ENCODE results near the gene TPRG1L. TPM values are rescaled to one million over a fixed set of nuclear protein-coding genes. Genes with fewer than 3 reads are reported as not detected.
"Not testable (repeated sequence)": the region's sequence is repeated elsewhere in the genome, so short reads cannot be mapped to it uniquely, and the experiment has no call there.

Gene TPRG1L
- 11.0 TPM for total RNA-seq
- 10 to 100 TPM; 27.1 to 32.4 (median 30.1) TPM for polyA plus RNA-seq (ENCODE audit: insufficient read depth in 1 of 8, insufficient read length in 8 of 8, low replicate concordance in 1 of 8)
- long read RNA-seq, donor 1, transcript TPRG1L-202 (5 exons, 2,414 nt): major isoform, 7 of 7 reads
- long read RNA-seq, donor 1, partial matches to known transcripts: 0 of 7 reads
- long read RNA-seq, donor 1, other reads (novel, unspliced or antisense): 0 of 7 reads
- long read RNA-seq, donor 2, partial matches to known transcripts: 0 of 1 reads
- long read RNA-seq, donor 2, other reads (novel, unspliced or antisense): 0 of 1 reads
- long read RNA-seq, donor 3, transcript TPRG1L-202 (5 exons, 2,414 nt): major isoform, 20 of 20 reads
- long read RNA-seq, donor 3, partial matches to known transcripts: 0 of 20 reads
- long read RNA-seq, donor 3, other reads (novel, unspliced or antisense): 0 of 20 reads
- long read RNA-seq, donor 4, transcript TPRG1L-202 (5 exons, 2,414 nt): major isoform, 15 of 15 reads
- long read RNA-seq, donor 4, partial matches to known transcripts: 0 of 15 reads
- long read RNA-seq, donor 4, other reads (novel, unspliced or antisense): 0 of 15 reads
- long read RNA-seq, donor 5, transcript TPRG1L-202 (5 exons, 2,414 nt): major isoform, 38 of 82 reads
- long read RNA-seq, donor 5, partial matches to known transcripts: 44 of 82 reads
- long read RNA-seq, donor 5, other reads (novel, unspliced or antisense): 0 of 82 reads
- long read RNA-seq, donor 6, transcript TPRG1L-202 (5 exons, 2,414 nt): major isoform, 32 of 32 reads
- long read RNA-seq, donor 6, partial matches to known transcripts: 0 of 32 reads
- long read RNA-seq, donor 6, other reads (novel, unspliced or antisense): 0 of 32 reads
- long read RNA-seq, donor 7, transcript TPRG1L-202 (5 exons, 2,414 nt): major isoform, 8 of 39 reads
- long read RNA-seq, donor 7, partial matches to known transcripts: 31 of 39 reads
- long read RNA-seq, donor 7, other reads (novel, unspliced or antisense): 0 of 39 reads
- long read RNA-seq, donor 8, transcript TPRG1L-202 (5 exons, 2,414 nt): major isoform, 5 of 5 reads
- long read RNA-seq, donor 8, partial matches to known transcripts: 0 of 5 reads
- long read RNA-seq, donor 8, other reads (novel, unspliced or antisense): 0 of 5 reads
- long read RNA-seq, donor 9, transcript TPRG1L-202 (5 exons, 2,414 nt): major isoform, 5 of 13 reads
- long read RNA-seq, donor 9, partial matches to known transcripts: 8 of 13 reads
- long read RNA-seq, donor 9, other reads (novel, unspliced or antisense): 0 of 13 reads
- long read RNA-seq, donor 10, transcript TPRG1L-202 (5 exons, 2,414 nt): major isoform, 18 of 18 reads
- long read RNA-seq, donor 10, partial matches to known transcripts: 0 of 18 reads
- long read RNA-seq, donor 10, other reads (novel, unspliced or antisense): 0 of 18 reads
- long read RNA-seq, donor 11, transcript TPRG1L-202 (5 exons, 2,414 nt): major isoform, 11 of 11 reads
- long read RNA-seq, donor 11, partial matches to known transcripts: 0 of 11 reads
- long read RNA-seq, donor 11, other reads (novel, unspliced or antisense): 0 of 11 reads

DNA sequence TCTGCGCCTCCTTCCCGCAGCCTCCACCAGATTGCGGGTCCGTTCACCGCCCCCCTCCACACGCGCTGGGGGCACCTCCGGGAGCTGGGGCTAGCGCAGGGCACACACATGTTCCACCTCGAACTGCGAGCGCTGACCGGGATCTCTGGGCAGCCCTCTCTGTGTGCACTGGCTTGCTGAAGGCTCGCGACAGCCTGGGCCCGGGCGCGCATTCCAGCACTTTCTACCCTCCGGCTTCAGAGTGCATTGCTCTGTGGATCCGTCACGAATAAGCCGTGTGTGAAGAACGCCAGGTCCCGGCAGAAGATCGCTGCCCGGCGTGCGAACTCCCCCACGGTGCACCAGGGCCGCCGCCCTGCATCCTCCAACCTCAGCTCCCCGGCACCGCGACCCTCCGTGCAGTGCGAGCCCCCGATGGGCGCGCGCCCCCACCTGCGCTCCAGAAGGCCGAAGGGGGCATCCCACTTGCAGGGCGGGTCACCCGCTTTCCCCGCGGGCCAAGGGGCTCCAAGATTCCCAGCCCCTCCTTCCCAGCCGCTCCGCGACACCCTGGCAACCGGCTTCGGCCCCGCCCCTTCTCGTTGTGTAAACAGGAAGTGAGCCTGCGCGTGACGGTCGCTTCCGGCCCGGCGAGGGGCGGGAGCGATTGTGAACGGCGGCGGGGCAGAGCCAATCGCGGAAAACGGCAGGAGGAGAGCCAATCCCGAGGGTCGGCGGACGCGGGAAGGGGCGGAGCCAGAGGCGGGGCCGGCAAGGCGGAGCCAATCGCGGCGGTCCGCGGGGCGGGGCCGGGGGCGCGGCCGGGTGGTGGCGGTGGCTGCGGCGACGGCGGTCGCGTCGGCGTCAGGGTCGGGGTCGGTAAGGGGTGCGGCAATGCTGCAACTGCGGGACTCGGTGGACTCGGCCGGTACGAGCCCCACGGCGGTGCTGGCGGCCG, at the start of gene TPRG1L:
Gene TPRG1L (plus strand): TSS at position 816 of the 937 bp plus-strand sequence. CDS start 58 bp downstream, at position 874.
- peak; percentile 99 for DNase-seq
- peak within 1 kb of the TSS; percentile 93 for H3K4me3 ChIP-seq (ENCODE audit: low read length)
- H3K27ac ChIP-seq (ENCODE audit: low read length): peak within 1 kb of the TSS; percentile 35
- WGBS (ENCODE audit: insufficient coverage): under 1% methylated on average over 98 of the region's 108 CpGs
- no peaks in the 10 kb centered on the region for H3K9me3 ChIP-seq (replicated peaks; ENCODE audit: control insufficient read depth, low read depth, low read length)
- H3K27me3 ChIP-seq (ENCODE audit: control insufficient read depth, insufficient read depth, low read length): no peaks in the 10 kb centered on the region
- peaks cover 20% of the 10 kb centered on the region for H3K4me1 ChIP-seq (ENCODE audit: control insufficient read depth, insufficient read depth, low read length)
- H3K36me3 ChIP-seq (ENCODE audit: control insufficient read depth, insufficient read depth, low read length): peaks cover 27% of the 10 kb centered on the region

DNA sequence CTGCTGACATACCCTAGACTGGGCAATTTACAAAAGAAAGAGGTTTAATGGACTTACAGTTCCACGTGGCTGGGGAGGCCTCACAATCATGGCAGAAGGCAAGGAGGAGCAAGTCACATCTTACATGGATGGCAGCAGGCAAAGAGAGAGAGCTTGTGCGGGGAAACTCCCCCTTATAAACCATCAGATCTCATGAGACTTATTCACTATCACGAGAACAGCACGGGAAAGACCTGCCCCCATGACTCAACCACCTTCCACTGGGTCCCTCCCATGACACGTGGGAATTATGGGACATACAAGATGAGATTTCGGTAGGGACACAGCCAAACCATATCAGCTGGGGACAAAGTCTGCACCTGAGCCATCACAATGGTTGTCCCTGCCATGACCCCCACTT, 49.3 kb upstream of the TPRG1L start:
- not testable (repeated sequence) for H3K36me3 ChIP-seq (ENCODE audit: control insufficient read depth, insufficient read depth, low read length); DNase-seq; H3K27ac ChIP-seq (ENCODE audit: low read length); H3K4me3 ChIP-seq (ENCODE audit: low read length); H3K9me3 ChIP-seq (replicated peaks; ENCODE audit: control insufficient read depth, low read depth, low read length); H3K27me3 ChIP-seq (ENCODE audit: control insufficient read depth, insufficient read depth, low read length)
- WGBS (ENCODE audit: insufficient coverage): 82% methylated on average over 2 of the region's 6 CpGs
- H3K4me1 ChIP-seq (ENCODE audit: control insufficient read depth, insufficient read depth, low read length): peaks cover 38% of the 10 kb centered on the region

DNA sequence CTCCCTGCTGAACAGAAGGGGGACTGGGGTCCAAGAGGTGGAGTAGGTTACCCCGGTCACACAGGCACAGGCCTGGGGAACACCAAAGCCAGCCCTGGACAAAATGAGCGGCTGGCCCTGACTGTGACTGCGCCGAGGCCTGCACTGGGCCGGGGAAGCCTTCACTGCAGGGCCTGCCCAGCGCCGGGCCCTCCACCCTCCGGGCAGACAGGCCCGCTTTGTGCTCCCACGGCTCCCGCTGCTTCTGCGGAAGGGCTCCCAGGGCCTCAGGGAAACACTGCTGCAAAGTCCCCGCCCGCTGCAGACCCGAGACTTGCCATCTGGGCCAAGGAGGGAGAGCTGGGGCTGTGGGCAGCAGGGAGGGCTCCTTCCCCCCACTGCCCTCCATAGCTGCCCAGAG, 48.8 kb upstream of the TPRG1L start:
- Histone ChIP-seq H3K27ac (ENCODE audit: low read length) (no peak overlapping the region), H3K36me3 (ENCODE audit: control insufficient read depth, insufficient read depth, low read length) (no peaks in the 10 kb centered on the region), H3K9me3 (replicated peaks; ENCODE audit: control insufficient read depth, low read depth, low read length) (no peaks in the 10 kb centered on the region), H3K27me3 (ENCODE audit: control insufficient read depth, insufficient read depth, low read length) (no peaks in the 10 kb centered on the region), H3K4me3 (ENCODE audit: low read length) (no peak overlapping the region), H3K4me1 (ENCODE audit: control insufficient read depth, insufficient read depth, low read length) (peaks cover 35% of the 10 kb centered on the region)
- 83% methylated on average over 14 of the region's 15 CpGs for WGBS (ENCODE audit: insufficient coverage)
- no peak for DNase-seq

DNA sequence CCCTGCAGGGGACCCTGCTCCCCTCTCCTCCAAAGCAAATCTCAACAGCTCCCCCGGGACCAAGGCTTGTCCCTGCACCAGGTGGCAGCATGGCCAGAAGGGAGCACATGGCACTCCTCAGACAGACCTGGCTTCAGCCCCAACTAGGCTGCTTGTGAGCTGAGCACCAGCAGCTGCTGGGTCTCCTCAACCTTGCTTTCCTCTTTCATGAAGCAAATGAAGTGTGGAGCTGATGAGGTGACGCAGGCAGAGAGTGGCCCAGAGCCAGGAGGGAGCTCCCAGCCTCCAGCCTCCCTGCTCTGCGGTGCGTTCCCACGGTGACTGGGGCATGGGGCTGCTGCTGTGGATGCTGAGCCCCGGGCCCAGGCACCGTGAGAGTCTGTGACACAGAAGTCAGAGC, 47.5 kb upstream of the TPRG1L start:
- WGBS (ENCODE audit: insufficient coverage): 33% methylated on average over 6 of the region's 7 CpGs
- Histone ChIP-seq H3K27me3 (ENCODE audit: control insufficient read depth, insufficient read depth, low read length) (no peaks in the 10 kb centered on the region), H3K27ac (ENCODE audit: low read length) (no peak overlapping the region), H3K9me3 (replicated peaks; ENCODE audit: control insufficient read depth, low read depth, low read length) (no peaks in the 10 kb centered on the region), H3K4me3 (ENCODE audit: low read length) (no peak overlapping the region), H3K36me3 (ENCODE audit: control insufficient read depth, insufficient read depth, low read length) (no peaks in the 10 kb centered on the region), H3K4me1 (ENCODE audit: control insufficient read depth, insufficient read depth, low read length) (peaks cover 42% of the 10 kb centered on the region)
- peak; percentile 74 for DNase-seq

DNA sequence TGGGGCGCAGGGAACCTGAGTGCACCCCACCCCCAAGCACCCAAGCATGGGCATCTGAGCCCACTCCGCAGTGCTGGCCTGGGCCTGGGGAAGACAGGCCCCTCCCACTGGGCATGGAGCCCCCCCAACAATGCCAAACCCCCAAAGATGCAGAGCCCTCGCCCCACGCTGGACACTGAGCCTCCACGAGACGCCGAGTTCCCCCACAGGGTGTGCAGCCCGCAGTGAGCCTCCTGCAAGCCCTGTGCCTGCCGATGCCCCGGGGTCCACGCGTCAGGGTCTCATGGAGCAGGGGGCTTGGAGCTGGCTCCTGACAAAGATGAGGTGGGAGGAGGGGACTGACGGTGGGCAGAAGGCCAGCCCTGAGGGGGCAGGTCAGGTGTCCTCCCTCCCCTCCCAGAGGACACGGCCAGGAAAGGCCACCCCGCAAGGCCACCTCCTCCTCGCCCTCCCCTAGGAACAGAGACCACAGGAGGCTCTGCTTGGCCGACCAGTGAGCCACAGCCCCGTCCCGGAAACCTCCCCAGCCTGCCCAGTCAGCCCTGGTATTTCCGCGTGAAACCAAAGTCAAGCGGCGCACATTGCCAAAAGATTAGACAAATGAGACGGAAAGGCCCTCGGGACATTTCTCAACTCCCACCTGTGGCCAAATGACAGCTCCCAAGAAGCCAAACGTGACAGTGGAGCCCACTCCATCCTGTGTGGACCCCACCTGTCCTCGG, 46.9 kb upstream of the TPRG1L start:
- Histone ChIP-seq H3K36me3 (ENCODE audit: control insufficient read depth, insufficient read depth, low read length) (no peaks in the 10 kb centered on the region), H3K4me3 (ENCODE audit: low read length) (no peak overlapping the region), H3K27ac (ENCODE audit: low read length) (no peak overlapping the region), H3K9me3 (replicated peaks; ENCODE audit: control insufficient read depth, low read depth, low read length) (no peaks in the 10 kb centered on the region), H3K4me1 (ENCODE audit: control insufficient read depth, insufficient read depth, low read length) (peaks cover 42% of the 10 kb centered on the region), H3K27me3 (ENCODE audit: control insufficient read depth, insufficient read depth, low read length) (no peaks in the 10 kb centered on the region)
- DNase-seq: no peak
- 67% methylated on average over 16 of the region's 27 CpGs for WGBS (ENCODE audit: insufficient coverage)

DNA sequence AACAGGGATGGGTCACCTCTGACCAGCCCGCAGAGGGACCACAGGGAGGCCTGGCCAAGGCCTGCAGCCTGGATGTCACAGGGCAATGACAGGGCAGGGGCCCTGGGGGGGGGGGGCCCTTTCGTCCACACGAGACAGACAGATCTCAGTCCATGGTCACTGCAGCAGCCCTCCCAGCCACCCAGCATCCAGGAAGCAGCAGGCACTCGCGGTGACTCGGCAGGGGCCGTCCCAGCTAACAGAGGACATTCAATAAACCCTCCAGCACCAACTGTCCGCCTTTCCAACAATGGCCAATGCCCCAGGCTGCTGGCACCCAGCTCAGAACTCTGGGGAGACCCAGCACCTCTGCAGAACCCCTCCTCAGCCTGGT, 46.4 kb upstream of the TPRG1L start:
- DNase-seq: no peak
- Histone ChIP-seq H3K4me1 (ENCODE audit: control insufficient read depth, insufficient read depth, low read length) (peaks cover 37% of the 10 kb centered on the region), H3K27me3 (ENCODE audit: control insufficient read depth, insufficient read depth, low read length) (no peaks in the 10 kb centered on the region), H3K4me3 (ENCODE audit: low read length) (no peak overlapping the region), H3K36me3 (ENCODE audit: control insufficient read depth, insufficient read depth, low read length) (no peaks in the 10 kb centered on the region), H3K27ac (ENCODE audit: low read length) (no peak overlapping the region), H3K9me3 (replicated peaks; ENCODE audit: control insufficient read depth, low read depth, low read length) (no peaks in the 10 kb centered on the region)
- 77% methylated on average over 6 of the region's 8 CpGs for WGBS (ENCODE audit: insufficient coverage)

DNA sequence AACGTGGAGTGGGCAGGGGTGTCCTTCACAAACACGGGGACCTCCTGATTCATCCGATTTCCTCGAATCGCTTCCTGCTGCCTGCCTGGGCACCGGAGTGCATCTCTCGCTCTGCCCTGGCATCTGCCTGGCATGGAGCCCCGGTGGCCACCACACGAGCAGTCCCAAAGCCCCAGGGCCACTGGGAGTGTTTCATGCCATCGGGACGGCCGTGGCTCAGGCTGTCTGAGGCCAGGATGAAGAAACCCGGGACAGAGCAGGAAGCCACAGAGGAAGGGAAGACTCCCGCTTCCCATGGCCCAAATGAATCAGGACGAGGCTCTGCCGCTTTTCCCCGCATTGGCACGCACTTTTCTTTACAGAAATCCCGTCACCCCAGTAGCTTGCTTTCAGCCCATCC, 45.9 kb upstream of the TPRG1L start:
- 76% methylated on average over 19 of the region's 19 CpGs for WGBS (ENCODE audit: insufficient coverage)

DNA sequence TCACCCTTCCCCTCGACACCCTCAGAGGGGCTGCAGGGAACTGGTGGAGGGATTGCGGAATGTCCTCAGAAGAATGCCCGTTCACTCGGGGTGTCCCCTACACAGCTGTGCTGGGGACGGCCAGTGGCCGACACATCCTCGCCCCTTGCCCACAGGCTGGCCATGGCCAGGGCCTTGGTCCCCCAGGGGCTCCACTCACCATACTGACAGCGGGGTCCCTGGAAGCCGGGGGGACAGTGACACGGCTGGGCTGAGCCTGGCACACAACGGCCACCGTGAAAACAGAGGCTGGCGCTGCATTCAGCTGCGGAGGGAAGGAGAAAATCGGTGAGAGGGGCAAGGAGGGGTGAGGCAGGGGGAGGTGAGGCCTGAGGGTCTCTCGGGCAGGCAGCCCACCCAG, 45.2 kb upstream of the TPRG1L start:
- Histone ChIP-seq H3K4me1 (ENCODE audit: control insufficient read depth, insufficient read depth, low read length) (peaks cover 30% of the 10 kb centered on the region), H3K36me3 (ENCODE audit: control insufficient read depth, insufficient read depth, low read length) (no peaks in the 10 kb centered on the region), H3K4me3 (ENCODE audit: low read length) (no peak overlapping the region), H3K9me3 (replicated peaks; ENCODE audit: control insufficient read depth, low read depth, low read length) (no peaks in the 10 kb centered on the region), H3K27me3 (ENCODE audit: control insufficient read depth, insufficient read depth, low read length) (no peaks in the 10 kb centered on the region), H3K27ac (ENCODE audit: low read length) (no peak overlapping the region)
- WGBS (ENCODE audit: insufficient coverage): 83% methylated on average over 8 of the region's 16 CpGs
- DNase-seq: no peak

More for the DNA sequence above, 45.9 kb upstream of the TPRG1L start:
- no peak overlapping the region for H3K27ac ChIP-seq (ENCODE audit: low read length)
- no peaks in the 10 kb centered on the region for H3K27me3 ChIP-seq (ENCODE audit: control insufficient read depth, insufficient read depth, low read length)
- no peak for DNase-seq
- H3K4me1 ChIP-seq (ENCODE audit: control insufficient read depth, insufficient read depth, low read length): peaks cover 32% of the 10 kb centered on the region
- no peak overlapping the region for H3K4me3 ChIP-seq (ENCODE audit: low read length)
- H3K9me3 ChIP-seq (replicated peaks; ENCODE audit: control insufficient read depth, low read depth, low read length): no peaks in the 10 kb centered on the region
- H3K36me3 ChIP-seq (ENCODE audit: control insufficient read depth, insufficient read depth, low read length): no peaks in the 10 kb centered on the region
